ENCODE results near the gene ZYG11B.
"Not testable (repeated sequence)": the region's sequence is repeated elsewhere in the genome, so short reads cannot be mapped to it uniquely, and the experiment has no call there.

The ZYG11B gene

DNA sequence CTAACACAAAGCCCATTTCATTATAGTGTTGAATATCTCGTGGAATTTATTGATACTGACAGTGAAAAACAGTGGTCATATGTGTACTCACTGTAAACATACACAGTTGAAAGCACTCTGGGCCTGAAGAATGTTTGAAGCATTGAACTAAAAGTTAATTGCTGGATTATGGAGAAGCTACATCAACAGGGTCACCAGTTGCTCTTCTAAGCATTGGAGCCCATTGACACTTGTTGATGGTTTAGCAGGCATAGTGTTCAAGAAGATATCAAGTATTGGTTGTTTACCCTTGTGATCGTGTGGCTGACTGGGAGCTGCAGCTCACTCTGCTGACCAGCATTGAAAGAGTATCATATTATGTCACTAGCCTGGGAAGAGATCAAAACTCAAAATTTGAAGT lies 126.6 kb downstream of the ZYG11B start:
- DNase-seq (ENCODE audit: low read depth in 2 of 2), result no peak

DNA sequence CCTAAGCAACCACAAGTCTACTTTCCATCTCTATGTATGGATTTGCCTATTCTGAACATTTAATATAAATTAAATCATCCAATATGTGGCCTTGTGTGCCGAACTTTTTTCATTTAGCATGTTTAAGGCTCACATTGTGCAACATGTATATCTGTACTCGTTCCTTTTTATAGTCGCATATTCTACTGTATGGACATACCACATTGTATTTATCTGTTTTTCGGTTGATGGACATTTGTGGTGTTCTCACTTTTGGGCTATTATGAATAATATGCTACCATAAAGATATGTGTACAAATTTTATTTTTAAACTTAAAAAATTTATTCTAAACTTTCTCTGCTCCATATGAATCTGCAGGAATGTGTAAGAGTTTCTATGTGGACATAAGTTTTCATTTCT lies 129.3 kb downstream of the ZYG11B start:
- no peak for DNase-seq (ENCODE audit: low read depth in 2 of 2)

DNA sequence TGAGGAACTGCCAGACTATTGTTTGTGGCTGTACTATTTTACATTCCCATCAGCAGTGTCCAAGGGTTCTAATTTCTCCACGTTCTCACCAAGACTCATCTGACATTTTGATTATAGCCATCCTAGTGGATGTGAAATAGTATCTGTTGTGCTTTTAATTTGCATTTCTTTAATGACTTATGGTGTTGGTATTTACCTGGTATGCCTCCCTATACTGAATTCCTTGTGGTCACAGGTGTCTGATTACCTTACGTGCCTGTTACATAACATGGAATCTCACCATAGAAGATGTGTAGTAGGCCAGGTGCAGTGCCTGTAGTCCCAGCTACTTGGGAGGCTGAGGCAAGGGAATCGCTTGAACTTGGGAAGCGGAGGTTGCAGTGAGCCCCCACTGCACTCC lies 129.8 kb downstream of the ZYG11B start:
- DNase-seq (ENCODE audit: low read depth in 2 of 2), result no peak

DNA sequence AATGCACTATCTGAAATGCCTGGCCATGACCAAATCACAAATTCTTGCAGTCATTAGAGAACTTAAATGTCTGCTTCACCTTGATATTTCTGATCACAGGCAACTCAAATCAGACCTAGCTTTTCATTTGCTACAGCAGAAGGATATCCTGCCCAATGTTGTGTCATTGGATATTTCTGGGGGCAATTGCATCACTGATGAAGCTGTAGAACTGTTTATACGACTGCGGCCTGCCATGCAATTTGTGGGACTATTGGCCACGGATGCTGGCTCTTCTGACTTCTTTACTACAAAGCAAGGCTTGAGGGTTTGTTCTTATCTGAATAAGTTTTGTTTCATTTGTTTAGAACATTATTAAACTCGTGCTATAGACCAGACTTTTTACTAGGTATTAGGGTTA lies 131.2 kb downstream of the ZYG11B start:
- no peak for DNase-seq (ENCODE audit: low read depth in 2 of 2)

DNA sequence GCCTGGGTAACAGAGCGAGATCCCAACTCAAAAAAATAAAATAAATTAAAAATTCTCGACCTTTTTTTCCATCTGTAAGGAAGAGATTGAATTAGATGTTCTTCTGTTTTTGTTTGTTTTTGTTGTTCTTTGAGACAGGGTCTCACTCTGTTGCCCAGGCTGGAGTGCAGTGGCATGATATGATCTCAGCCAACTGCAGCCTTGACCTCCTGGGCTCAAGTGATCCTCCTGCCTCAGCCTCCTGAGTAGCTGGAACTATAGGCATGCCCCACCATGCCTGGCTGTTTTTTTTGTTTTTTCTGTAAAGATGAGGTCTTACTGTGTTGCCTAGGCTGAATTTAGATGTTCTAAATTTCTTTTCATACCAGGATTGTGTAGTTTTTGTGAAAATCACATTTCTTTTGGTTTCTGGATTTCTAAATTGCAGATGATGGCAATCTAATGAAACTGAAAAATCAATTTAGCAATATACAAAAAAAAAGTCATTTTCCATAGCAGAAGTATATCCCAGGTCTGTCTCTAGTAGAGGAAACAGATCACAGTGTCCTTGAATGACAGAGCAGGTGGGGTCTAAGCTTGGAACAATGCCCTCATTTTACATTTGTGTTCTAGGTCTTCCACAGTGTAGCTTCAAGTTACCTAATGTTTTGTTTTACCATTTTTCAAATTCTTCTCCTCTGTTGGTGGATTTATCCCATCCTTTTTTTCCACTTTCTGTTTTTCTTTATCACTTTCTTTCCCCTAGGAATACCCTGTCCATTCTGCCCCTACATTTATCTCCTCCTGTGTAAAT lies 136.6 kb downstream of the ZYG11B start:
- DNase-seq (ENCODE audit: low read depth in 2 of 2), result no peak

DNA sequence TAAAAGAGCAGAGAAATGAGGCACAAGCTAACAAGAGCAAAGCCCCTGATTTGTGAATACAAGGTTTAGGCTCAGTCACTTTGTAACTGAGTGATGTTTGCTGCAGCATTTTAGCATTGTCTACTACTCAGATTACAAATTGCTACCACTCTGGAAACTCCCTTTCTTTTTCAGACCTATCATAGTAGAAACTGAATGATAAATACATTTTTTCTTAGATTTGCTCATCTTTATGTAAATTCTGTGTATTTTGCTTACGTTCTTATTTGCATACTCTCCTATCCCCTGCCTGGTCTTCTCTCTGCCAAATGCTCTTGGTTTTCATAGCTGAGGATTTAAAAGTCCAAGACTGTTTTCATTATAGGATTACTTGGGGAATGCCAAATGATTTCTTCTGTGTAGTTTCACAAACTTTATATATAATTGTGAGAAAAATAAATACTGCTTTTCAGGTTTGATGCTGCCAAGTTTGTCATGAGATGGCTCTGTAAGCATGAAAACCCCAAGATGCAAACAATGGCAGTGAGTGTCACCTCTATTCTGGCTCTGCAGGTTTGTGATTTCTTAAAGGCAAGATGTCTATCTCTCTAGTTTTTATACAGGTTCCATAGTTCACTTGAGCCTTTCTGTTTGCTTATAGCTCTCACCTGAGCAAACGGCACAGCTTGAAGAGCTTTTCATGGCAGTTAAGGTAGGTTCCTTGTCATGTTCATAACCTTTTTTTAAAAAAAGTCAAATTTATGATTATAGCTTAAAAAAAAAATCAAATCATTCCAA lies 141.0 kb downstream of the ZYG11B start:
- DNase-seq (ENCODE audit: low read depth in 2 of 2), result no peak

DNA sequence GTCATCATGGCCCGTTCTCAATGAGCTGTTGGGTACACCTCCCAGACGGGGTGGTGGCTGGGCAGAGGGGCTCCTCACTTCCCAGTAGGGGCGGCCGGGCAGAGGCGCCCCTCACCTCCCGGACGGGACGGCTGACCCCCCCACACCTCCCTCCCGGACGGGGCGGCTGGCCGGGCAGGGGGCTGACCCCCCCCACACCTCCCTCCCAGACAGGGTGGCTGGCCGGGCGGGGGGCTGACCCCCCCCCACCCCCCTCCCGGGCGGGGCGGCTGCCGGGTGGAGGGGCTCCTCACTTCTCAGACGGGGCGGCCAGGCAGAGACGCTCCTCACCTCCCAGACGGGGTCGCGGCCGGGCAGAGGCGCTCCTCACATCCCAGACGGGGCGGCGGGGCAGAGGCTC lies 143.5 kb downstream of the ZYG11B start:
- DNase-seq (ENCODE audit: low read depth in 2 of 2), result not testable (repeated sequence)

DNA sequence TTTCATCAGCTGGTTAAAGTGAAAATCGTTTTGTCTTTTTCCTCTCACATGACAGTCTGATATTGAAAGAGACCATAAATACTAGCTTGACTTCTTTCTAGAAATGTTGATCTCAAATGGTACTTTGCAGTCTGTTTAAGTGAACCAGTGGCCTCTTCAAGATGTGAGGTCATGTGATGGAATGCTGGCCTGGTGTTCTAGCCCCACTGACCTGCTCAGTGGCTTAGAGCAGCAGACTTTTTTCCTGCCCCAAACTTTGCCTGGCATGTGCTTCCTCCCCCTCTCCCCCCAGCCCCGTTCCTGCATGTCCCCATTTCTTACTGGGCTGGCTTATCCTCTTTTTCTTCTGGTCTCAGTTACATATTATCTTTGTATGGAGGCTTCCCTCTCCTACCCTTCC lies 150.6 kb downstream of the ZYG11B start:
- DNase-seq (ENCODE audit: low read depth in 2 of 2), result no peak

Data from stimulated activated CD8-positive, alpha-beta memory T cell treated with anti-CD3 and anti-CD28 coated beads, Interleukin-15, amount 100 ng/mL, for 4 hours (primary cell).